GM20000 (cell line): Measurements from ENCODE around the gene CFH.

Experiments
- DNase-seq: peaks from one replicate; pipeline ENCODE4 v3.0.0; 2012; ENCODE audit warnings: low spot score
- TF ChIP-seq, protein P1 (sequence below): IDR thresholded peaks from 2 replicates; pipeline ENCODE4 v1.5.1; 2012; ENCODE audit warnings: mild to moderate bottlenecking, control low read depth; ENCODE audit errors: extremely low read depth, missing control alignments

Gene CFH

DNA sequence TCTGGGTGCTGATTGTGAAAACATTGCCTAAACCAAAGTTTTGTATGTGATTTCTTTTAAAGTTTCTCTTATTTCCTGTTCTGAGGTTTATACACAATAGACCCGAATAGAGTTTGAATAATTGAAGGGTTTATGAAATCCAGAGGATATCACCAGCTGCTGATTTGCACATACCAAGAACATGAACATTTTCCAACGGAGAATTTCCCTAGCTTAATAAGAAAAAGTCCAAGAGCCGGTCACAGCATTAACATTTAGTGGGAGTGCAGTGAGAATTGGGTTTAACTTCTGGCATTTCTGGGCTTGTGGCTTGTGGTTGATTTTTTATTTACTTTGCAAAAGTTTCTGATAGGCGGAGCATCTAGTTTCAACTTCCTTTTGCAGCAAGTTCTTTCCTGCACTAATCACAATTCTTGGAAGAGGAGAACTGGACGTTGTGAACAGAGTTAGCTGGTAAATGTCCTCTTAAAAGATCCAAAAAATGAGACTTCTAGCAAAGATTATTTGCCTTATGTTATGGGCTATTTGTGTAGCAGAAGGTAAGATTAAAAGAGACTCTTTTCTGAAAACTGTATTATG, at the start of gene CFH:
Gene CFH, plus strand, starts transcription at position 407 of the 579 bp plus-strand sequence. Its CDS starts 75 bp downstream, at position 482.
- no peak for DNase-seq
- TF ChIP-seq, protein P1, sequence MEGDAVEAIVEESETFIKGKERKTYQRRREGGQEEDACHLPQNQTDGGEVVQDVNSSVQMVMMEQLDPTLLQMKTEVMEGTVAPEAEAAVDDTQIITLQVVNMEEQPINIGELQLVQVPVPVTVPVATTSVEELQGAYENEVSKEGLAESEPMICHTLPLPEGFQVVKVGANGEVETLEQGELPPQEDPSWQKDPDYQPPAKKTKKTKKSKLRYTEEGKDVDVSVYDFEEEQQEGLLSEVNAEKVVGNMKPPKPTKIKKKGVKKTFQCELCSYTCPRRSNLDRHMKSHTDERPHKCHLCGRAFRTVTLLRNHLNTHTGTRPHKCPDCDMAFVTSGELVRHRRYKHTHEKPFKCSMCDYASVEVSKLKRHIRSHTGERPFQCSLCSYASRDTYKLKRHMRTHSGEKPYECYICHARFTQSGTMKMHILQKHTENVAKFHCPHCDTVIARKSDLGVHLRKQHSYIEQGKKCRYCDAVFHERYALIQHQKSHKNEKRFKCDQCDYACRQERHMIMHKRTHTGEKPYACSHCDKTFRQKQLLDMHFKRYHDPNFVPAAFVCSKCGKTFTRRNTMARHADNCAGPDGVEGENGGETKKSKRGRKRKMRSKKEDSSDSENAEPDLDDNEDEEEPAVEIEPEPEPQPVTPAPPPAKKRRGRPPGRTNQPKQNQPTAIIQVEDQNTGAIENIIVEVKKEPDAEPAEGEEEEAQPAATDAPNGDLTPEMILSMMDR = no peak

DNA sequence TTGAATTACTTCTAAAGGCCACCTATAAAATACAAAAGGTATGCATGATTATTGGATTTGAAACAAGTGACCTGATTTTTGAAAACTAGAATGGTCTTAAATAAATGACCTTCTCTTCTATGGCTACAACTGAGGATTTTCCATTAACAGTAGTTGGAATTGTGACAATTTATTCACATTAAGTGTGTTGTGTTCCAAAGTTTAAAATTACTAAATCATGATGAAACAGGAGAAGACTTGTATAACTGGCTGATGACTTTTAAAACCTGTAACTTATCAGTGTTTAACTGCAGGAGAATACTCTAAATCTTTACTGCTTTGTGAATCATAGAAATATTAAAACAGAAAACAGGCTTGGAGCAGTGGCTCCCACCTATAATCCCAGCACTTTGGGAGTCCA, 48.2 kb upstream of the CFH start:
- TF ChIP-seq, protein P1 = no peak

DNA sequence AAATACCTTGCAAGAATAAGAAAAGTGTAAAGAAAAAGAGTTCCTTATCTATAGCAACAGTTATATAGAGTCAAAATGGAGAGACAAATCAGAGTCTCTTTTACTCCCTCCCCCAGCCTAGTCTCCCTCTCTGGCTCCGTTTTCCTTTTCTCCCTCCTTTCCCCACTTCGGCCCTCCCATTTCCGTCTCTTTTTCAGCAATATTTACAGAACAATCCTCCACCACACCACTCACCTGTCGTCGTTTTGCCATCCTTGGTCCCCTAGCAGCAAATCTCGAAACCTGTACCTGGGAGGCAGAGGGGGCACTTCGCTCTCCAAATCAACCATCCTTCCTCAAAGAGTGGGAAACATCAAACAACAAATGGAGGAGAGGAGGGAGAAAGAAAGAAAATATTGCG, 43.9 kb upstream of the CFH start:
- TF ChIP-seq, protein P1 = no peak
- DNase-seq = no peak

More for the DNA sequence above, 48.2 kb upstream of the CFH start:
- no peak for DNase-seq

DNA sequence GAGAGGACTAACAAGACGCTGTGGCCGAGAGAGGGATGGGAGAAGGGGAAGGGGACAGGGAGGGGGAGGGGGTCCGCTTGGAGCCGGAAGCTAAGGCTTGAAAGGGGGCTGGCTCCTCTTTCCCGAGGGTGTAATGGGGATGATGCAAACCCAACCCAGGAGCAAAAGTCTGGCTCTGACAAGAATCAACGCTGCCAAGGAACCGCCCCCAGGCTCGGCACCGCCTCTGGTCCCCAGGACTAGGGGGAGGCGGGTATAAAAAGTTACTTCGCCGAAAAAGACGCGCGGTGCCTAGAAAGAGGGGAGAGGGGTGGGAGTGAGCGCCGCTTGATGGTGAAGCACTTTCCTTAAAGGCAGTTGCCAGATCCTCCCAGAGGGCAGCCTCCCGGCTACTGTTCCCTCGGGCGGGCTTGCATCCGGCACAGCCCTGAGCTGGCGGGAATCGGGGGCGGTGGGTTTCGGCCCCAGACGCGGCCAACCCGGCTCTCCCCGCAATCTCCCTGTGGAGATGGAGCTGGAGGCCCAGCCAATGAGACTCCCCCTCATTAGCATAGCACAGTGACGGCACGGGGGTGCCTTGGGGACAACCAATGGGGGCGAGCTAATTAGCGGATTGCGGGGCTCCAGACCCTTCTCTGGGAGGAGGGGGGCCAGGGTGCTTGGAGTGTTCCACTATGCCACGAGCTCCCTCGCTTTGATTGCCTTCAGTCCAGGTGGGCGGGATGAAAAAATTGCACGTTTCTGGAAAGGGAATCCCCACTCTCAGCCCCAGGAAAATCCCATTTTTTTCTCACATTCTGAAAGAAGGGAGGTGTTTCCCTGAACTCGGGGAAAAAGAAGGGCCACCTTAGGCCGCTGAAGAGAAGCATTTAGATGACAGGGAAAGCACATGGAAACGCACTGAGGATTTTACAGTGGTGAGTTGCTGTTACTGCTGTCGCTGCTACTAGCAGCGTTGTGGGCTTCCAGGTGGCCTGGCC, 43.2 kb upstream of the CFH start, which contains the start of gene KCNT2:
Gene KCNT2, minus strand, starts transcription at position 51 of the 980 bp plus-strand sequence. CDS start 131 bp downstream, outside the sequence.
- DNase-seq = no peak
- TF ChIP-seq, protein P1 = no peak

DNA sequence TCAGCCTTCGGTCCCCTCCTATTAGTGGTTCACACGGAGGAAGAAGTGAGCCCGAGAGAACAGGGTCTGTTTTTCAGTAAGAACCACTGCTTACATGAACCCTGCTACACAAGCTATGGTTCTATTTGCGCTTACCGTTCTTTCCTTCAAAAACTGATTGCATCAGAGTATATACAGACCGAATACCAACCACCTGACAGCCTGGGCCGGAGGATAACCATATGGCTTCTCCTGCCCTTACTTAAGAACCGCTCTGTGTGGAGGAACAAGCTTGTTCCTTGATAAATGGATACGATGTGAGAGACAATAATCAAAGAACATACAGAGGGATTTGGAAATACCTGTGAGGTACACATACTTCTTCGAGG, 42.5 kb upstream of the CFH start:
- TF ChIP-seq, protein P1 = no peak

DNA sequence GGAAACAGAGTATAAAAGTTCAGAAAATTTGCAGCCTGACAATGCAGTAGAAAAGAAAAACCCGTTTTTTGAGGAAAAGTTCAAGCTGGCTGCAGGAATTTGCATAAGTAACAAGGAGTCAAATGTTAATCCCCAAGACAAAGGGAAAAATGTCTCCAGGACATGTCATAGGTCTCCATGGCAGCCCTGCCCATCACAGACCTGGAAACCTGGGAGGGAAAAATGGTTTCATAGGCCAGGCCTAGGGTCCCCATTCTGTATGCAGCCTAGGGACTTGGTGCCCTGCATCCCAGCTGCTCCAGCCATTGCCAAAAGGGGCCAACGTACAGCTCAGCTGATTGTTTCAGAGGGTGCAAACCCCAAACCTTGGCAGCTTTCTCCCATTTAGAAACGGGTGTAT, 40.0 kb upstream of the CFH start:
- TF ChIP-seq, protein P1 = no peak
- DNase-seq = no peak

More for the DNA sequence above, 42.5 kb upstream of the CFH start:
- no peak for DNase-seq

DNA sequence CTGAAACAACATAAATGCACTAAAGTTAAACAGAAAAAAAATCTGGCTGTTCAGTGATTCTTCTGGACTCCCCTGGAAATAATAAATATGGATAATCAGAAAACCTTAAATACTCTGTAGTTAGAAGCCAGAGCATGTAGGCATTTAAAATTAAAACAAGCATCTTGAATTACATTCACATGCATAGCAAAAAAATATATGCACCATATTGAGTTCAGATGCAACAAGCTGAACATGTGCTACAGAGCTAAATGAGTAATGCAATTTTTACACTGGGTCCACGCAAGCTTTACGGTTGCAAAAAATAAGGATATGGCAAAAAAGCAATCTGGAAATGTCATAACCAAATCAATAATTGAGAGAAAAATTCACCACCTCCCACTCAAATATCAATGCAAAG, 32.1 kb upstream of the CFH start:
- DNase-seq = no peak

More for the DNA sequence above, 32.1 kb upstream of the CFH start:
- TF ChIP-seq, protein P1 = no peak
